Endothelial cell (in vitro differentiated cells): Measurements from ENCODE around the gene CRTC1. TPM values are rescaled to one million over a fixed set of nuclear protein-coding genes. Genes with fewer than 3 reads are reported as not detected.
A peak's percentile ranks its signal among the peaks of the same experiment; 100 is the strongest.

ENCODE experiments used
- DNase-seq: peaks from one replicate; pipeline ENCODE4 v3.0.0; 2021; ENCODE audit warnings: low spot score
- H3K27ac Mint-ChIP-seq: one replicate; pipeline ENCODE4 v1.8.0; 2021; ENCODE audit warnings: mixed read lengths, inconsistent platforms; ENCODE audit not compliant: unreplicated experiment
- H3K27me3 Mint-ChIP-seq: one replicate; pipeline ENCODE4 v1.8.0; 2021; ENCODE audit warnings: mild to moderate bottlenecking, moderate library complexity, mixed read lengths, inconsistent platforms; ENCODE audit not compliant: unreplicated experiment
- H3K36me3 Mint-ChIP-seq: one replicate; pipeline ENCODE4 v1.8.0; 2021; ENCODE audit warnings: mild to moderate bottlenecking, low read depth, mixed read lengths, inconsistent platforms; ENCODE audit not compliant: unreplicated experiment
- H3K4me1 Mint-ChIP-seq: one replicate; pipeline ENCODE4 v1.8.0; 2021; ENCODE audit warnings: mild to moderate bottlenecking, mixed read lengths, inconsistent platforms; ENCODE audit not compliant: unreplicated experiment
- H3K4me3 Mint-ChIP-seq: one replicate; pipeline ENCODE4 v1.8.0; 2021; ENCODE audit warnings: mild to moderate bottlenecking, mixed read lengths, inconsistent platforms; ENCODE audit not compliant: unreplicated experiment
- H3K9me3 Mint-ChIP-seq: one replicate; pipeline ENCODE4 v1.8.0; 2021; ENCODE audit warnings: mixed read lengths, inconsistent platforms; ENCODE audit not compliant: unreplicated experiment
- total RNA-seq: library from RNA; stranded (reverse); fragmentation: NEBNext Ultra II Directional; extraction: Animal tissue kit (Norgen Biotek cat#: 25700); gene quantifications from one replicate; pipeline ENCODE4 v1.2.1, GENCODE V29; 2021; ENCODE audit not compliant: unreplicated experiment
- TF ChIP-seq, protein P1 (sequence below): fragments of 200-600 bp; sonication (generic); IDR thresholded peaks from one replicate; pipeline ENCODE4 v1.5.0; 2021; ENCODE audit warnings: antibody characterized with exemption; ENCODE audit not compliant: unreplicated experiment

CRTC1 gene
- total RNA-seq, 1 donor from 2014 or later = 17.5 TPM

- Mint-ChIP-seq H3K4me3 (no peak overlapping the region), H3K27ac (no peak overlapping the region), H3K36me3 (no peaks in the 10 kb centered on the region), H3K27me3 (peaks cover 28% of the 10 kb centered on the region), H3K9me3 (no peaks in the 10 kb centered on the region), H3K4me1 (no peaks in the 10 kb centered on the region)
- DNase-seq = no peak
- TF ChIP-seq, protein P1, sequence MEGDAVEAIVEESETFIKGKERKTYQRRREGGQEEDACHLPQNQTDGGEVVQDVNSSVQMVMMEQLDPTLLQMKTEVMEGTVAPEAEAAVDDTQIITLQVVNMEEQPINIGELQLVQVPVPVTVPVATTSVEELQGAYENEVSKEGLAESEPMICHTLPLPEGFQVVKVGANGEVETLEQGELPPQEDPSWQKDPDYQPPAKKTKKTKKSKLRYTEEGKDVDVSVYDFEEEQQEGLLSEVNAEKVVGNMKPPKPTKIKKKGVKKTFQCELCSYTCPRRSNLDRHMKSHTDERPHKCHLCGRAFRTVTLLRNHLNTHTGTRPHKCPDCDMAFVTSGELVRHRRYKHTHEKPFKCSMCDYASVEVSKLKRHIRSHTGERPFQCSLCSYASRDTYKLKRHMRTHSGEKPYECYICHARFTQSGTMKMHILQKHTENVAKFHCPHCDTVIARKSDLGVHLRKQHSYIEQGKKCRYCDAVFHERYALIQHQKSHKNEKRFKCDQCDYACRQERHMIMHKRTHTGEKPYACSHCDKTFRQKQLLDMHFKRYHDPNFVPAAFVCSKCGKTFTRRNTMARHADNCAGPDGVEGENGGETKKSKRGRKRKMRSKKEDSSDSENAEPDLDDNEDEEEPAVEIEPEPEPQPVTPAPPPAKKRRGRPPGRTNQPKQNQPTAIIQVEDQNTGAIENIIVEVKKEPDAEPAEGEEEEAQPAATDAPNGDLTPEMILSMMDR = no peak
Observed at GRCh38 chr19:18782559-18783225, 99.2 kb downstream of the CRTC1 start.

- no peaks in the 10 kb centered on the region for H3K9me3 Mint-ChIP-seq
- peaks cover 34% of the 10 kb centered on the region for H3K27me3 Mint-ChIP-seq
- no peak overlapping the region for H3K27ac Mint-ChIP-seq
- TF ChIP-seq, protein P1 = no peak
- H3K4me3 Mint-ChIP-seq = no peak overlapping the region
- peaks cover under 1% of the 10 kb centered on the region for H3K4me1 Mint-ChIP-seq
- no peaks in the 10 kb centered on the region for H3K36me3 Mint-ChIP-seq
- no peak for DNase-seq
Observed at GRCh38 chr19:18783958-18784785, 100.7 kb downstream of the CRTC1 start.

GRCh38 chr19:18784786-18785120 is 101.3 kb downstream of the CRTC1 start:
- H3K4me1 Mint-ChIP-seq = peaks cover 2% of the 10 kb centered on the region
- peaks cover 39% of the 10 kb centered on the region for H3K27me3 Mint-ChIP-seq
- H3K9me3 Mint-ChIP-seq = no peaks in the 10 kb centered on the region
- H3K27ac Mint-ChIP-seq = no peak overlapping the region
- H3K4me3 Mint-ChIP-seq = no peak overlapping the region
- TF ChIP-seq, protein P1 = no peak
- H3K36me3 Mint-ChIP-seq = no peaks in the 10 kb centered on the region
- DNase-seq = no peak

- H3K9me3 Mint-ChIP-seq = no peaks in the 10 kb centered on the region
- peaks cover 6% of the 10 kb centered on the region for H3K4me1 Mint-ChIP-seq
- no peaks in the 10 kb centered on the region for H3K36me3 Mint-ChIP-seq
- H3K27ac Mint-ChIP-seq = no peak overlapping the region
- no peak overlapping the region for H3K4me3 Mint-ChIP-seq
- peak; percentile 73 for DNase-seq
- TF ChIP-seq, protein P1 = no peak
- H3K27me3 Mint-ChIP-seq = peaks cover 43% of the 10 kb centered on the region
Observed at GRCh38 chr19:18785179-18786124, 102.0 kb downstream of the CRTC1 start.
